ENCODE measurements around the gene ST7L. TPM values are rescaled to one million over a fixed set of nuclear protein-coding genes. Genes with fewer than 3 reads are reported as not detected.

Gene ST7L
- total and polyA plus RNA-seq, 2 of the 4 experiments (the other 2 are of a cell fraction) = 7.7 to 14.7 TPM

- TF ChIP-seq RCOR1 (IDR thresholded peaks at IDR 0.05; ENCODE audit: insufficient replicate concordance, low read length) (no peak), MXI1 (IDR thresholded peaks at IDR 0.05; ENCODE audit: borderline replicate concordance, low read depth, low read length) (no peak)
Measured at GRCh38 chr1:112496290-112496689, 122.7 kb downstream of the ST7L start (continued).

- H2AFZ ChIP-seq (replicated peaks; ENCODE audit: low read length, poor library complexity) = no peak overlapping the region
- H2BK20ac ChIP-seq (ENCODE audit: low read depth, low read length) = no peak overlapping the region
- H4K5ac ChIP-seq (ENCODE audit: low read depth, low read length) = no peak overlapping the region
- H3K56ac ChIP-seq (ENCODE audit: extremely low read depth, insufficient read depth, low read length) = no peak overlapping the region
- POLR2A ChIA-PET (ENCODE audit: unreplicated experiment) = no interaction called here
- no peak overlapping the region for H2AK9ac ChIP-seq (replicated peaks; ENCODE audit: low read depth, low read length, poor library complexity)
- no peaks in the 10 kb centered on the region for H4K20me1 ChIP-seq (ENCODE audit: insufficient read depth, low read length)
- H2BK120ac ChIP-seq (ENCODE audit: low read depth, low read length) = no peak overlapping the region
- no peak overlapping the region for H3K4ac ChIP-seq (ENCODE audit: low read depth, low read length)
- ATAC-seq (ENCODE audit: low read depth) (no peak), DNase-seq (no peak)
- H3K9me3 ChIP-seq (ENCODE audit: control insufficient read depth, insufficient read depth, low read length) = no peaks in the 10 kb centered on the region
- H3K23ac ChIP-seq (ENCODE audit: low read depth, low read length) = no peak overlapping the region
- intact Hi-C loops (cut with micrococcal nuclease) = no loop called here
- no peak for TF ChIP-seq NFE2L2 (IDR thresholded peaks at IDR 0.05; ENCODE audit: low read depth, low read length)
- TF ChIP-seq ELK1 (IDR thresholded peaks at IDR 0.05; ENCODE audit: borderline replicate concordance, low read depth, low read length) = no peak
- no peak for TF ChIP-seq CHD1 (IDR thresholded peaks at IDR 0.05; ENCODE audit: low read depth, low read length)
- no peak for TF ChIP-seq MXI1 (IDR thresholded peaks at IDR 0.05; ENCODE audit: borderline replicate concordance, low read depth, low read length)
- H3K9me1 ChIP-seq (ENCODE audit: insufficient read depth, low read length) = no peaks in the 10 kb centered on the region
- no peak overlapping the region for H3K4me3 ChIP-seq (ENCODE audit: insufficient read depth, low read depth, low read length)
- no peak overlapping the region for H3K14ac ChIP-seq (replicated peaks; ENCODE audit: low read depth, low read length)
- H3K4me1 ChIP-seq (ENCODE audit: control insufficient read depth, insufficient read depth, low read length) = no peaks in the 10 kb centered on the region
- no peaks in the 10 kb centered on the region for H3K27me3 ChIP-seq (ENCODE audit: control insufficient read depth, insufficient read depth, low read length)
- H4K8ac ChIP-seq (ENCODE audit: low read depth in 2 of 2, low read length in 2 of 2) = no peak overlapping the region
- H2BK5ac ChIP-seq (ENCODE audit: low read depth, low read length, poor library complexity, severe bottlenecking) = no peak overlapping the region
- WGBS, 2 experiments (ENCODE audit: extremely low coverage in 2 of 2, insufficient read length in 1 of 2) = no CpG with 5 or more reads among the region's 6 CpGs
- no peak overlapping the region for H2AK5ac ChIP-seq (ENCODE audit: low read depth, low read length)
- H2BK15ac ChIP-seq (ENCODE audit: low read depth, low read length) = no peak overlapping the region
- no peak overlapping the region for H3K18ac ChIP-seq (ENCODE audit: low read depth, low read length)
- H3K79me1 ChIP-seq (ENCODE audit: low read depth in 1 of 2, low read length in 2 of 2) = no peaks in the 10 kb centered on the region
- dilution Hi-C loops (cut with HindIII; ENCODE audit: low sequenced_read_pairs, unreplicated experiment) = no loop called here
- no peaks in the 10 kb centered on the region for H3K36me3 ChIP-seq (ENCODE audit: control insufficient read depth, insufficient read depth, low read length)
- no peak overlapping the region for H4K91ac ChIP-seq (ENCODE audit: insufficient read depth, low read depth, low read length)
- BruUV-seq (replicated peaks) = no TSS peak
- H3K27ac ChIP-seq (ENCODE audit: insufficient read depth, low read length) = no peak overlapping the region
- no peak overlapping the region for H3K4me2 ChIP-seq (ENCODE audit: low read depth, low read length)
- CTCF ChIA-PET = interaction anchor here (0.7 to 1.0 kb wide), 3 partner anchors 35 to 180 kb away, joined by 3 to 4 read pairs (median 3); no protein-coding TSS in a partner anchor
- H3K9ac ChIP-seq (ENCODE audit: low read depth, low read length) = no peak overlapping the region
- in situ Hi-C loops (cut with MboI; ENCODE audit: low sequenced_read_pairs) = no loop called here
Measured at GRCh38 chr1:112493351-112493750, 125.6 kb downstream of the ST7L start.

All from IMR-90 (cell line).